ENCODE data around the gene AP2A2. TPM values are rescaled to one million over a fixed set of nuclear protein-coding genes. Genes with fewer than 3 reads are reported as not detected.

The AP2A2 gene
- total RNA-seq, 2 experiments from 2014 or later, result 60.1 to 66.7 TPM

DNA sequence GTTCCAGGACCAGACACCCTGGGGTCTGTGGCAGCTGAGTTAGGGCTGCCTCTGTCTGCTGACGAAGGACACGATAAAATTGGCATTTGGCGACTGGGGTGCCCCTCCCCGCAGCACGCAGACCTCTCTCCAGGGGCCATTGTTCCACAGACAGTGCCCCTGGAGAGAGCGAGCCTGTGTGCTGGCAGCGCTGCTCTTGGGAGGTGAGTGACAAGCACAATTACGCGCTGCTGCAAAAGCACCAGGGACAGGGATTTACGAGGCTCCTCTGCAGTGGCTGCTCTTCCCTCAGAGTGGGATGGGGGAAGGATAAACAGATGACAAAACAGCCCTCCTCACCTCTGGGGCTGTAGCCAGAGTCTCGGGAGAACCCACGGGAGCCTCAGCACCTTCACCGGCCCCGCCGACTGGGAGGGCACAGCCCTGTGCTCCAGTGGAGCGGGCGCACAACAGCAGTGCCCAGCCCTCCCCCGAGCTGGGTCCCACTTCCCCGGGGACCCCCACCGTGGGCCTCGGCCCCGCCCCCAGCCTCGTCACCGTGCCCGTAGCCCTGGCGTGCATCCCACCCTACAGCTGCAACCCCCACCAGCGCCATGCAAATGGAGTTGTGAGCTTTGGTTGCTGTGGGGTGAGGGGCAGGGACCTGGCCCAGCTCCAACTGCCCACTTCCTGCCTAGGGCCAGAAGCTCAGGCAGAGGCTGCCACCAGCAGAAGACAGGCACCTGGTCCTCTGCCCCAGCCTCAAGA lies 34.7 kb upstream of the AP2A2 start:
- Mint-ChIP-seq H3K4me1 (no peaks in the 10 kb centered on the region), H3K36me3 (ENCODE audit: low read depth) (no peaks in the 10 kb centered on the region), H3K27me3 (no peaks in the 10 kb centered on the region), H3K9me3 (no peaks in the 10 kb centered on the region), H3K27ac (no peak overlapping the region), H3K4me3 (no peak overlapping the region)
- ChIA-PET CTCF (no interaction called here), POLR2A (no interaction called here)
- no peak for DNase-seq

GRCh38 chr11:893008-893654 lies 32.5 kb upstream of the AP2A2 start:
- H3K9me3 Mint-ChIP-seq, result no peaks in the 10 kb centered on the region
- ChIA-PET CTCF (no interaction called here), POLR2A (no interaction called here)
- no peak overlapping the region for H3K4me3 Mint-ChIP-seq
- H3K4me1 Mint-ChIP-seq, result no peaks in the 10 kb centered on the region
- H3K27me3 Mint-ChIP-seq, result no peaks in the 10 kb centered on the region
- no peaks in the 10 kb centered on the region for H3K36me3 Mint-ChIP-seq (ENCODE audit: low read depth)
- H3K27ac Mint-ChIP-seq, result no peak overlapping the region
- DNase-seq, result no peak

DNA sequence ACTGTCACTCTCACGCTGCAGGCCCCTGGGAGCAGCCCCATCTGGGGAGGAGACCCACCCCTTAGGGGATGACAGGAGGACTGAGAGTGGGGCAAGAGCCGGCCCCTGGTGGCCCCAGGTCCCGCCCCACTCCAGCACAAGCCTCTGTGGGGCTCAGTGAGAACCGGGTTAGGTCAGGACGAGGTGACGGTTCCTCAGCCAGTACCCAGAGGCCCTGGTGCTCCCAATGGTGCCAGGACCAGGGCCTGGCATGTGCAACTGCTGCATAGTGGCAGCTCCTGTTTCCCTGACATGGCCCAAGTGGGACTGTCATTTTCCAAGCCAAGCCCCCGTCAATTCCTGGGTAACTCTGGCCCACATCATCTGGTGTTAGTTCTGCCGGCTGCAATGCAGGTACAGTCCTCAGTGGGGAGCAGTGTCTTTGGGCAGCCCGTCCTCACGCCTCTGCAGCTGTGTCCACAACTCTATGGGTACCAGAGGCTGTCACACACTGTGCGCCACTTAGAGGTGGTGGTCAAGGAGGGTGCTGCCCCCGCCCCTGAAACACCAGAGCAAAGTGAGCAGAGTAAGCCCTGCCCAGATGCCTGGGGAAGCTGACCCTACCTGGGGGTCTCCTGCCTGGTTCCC lies 31.0 kb upstream of the AP2A2 start:
- ChIA-PET CTCF (interaction anchor here (0.7 kb wide), 1 partner anchor 21 kb away, joined by 3 read pairs; no protein-coding TSS in a partner anchor), POLR2A (no interaction called here)
- Mint-ChIP-seq H3K36me3 (ENCODE audit: low read depth) (no peaks in the 10 kb centered on the region), H3K4me1 (no peaks in the 10 kb centered on the region), H3K9me3 (no peaks in the 10 kb centered on the region), H3K27ac (no peak overlapping the region), H3K27me3 (no peaks in the 10 kb centered on the region), H3K4me3 (no peak overlapping the region)
- no peak for DNase-seq

- POLR2A ChIA-PET, result no interaction called here
- DNase-seq, result no peak
- Mint-ChIP-seq H3K4me1 (no peaks in the 10 kb centered on the region), H3K27ac (no peak overlapping the region), H3K9me3 (no peaks in the 10 kb centered on the region), H3K36me3 (ENCODE audit: low read depth) (peaks cover 2% of the 10 kb centered on the region), H3K4me3 (no peak overlapping the region), H3K27me3 (no peaks in the 10 kb centered on the region)
- CTCF ChIA-PET, result interaction anchor here (0.6 kb wide), 1 partner anchor 396 kb away, joined by 3 read pairs; no protein-coding TSS in a partner anchor
These were observed 30.1 kb upstream of the AP2A2 start for GRCh38 chr11:895331-896110.

DNA sequence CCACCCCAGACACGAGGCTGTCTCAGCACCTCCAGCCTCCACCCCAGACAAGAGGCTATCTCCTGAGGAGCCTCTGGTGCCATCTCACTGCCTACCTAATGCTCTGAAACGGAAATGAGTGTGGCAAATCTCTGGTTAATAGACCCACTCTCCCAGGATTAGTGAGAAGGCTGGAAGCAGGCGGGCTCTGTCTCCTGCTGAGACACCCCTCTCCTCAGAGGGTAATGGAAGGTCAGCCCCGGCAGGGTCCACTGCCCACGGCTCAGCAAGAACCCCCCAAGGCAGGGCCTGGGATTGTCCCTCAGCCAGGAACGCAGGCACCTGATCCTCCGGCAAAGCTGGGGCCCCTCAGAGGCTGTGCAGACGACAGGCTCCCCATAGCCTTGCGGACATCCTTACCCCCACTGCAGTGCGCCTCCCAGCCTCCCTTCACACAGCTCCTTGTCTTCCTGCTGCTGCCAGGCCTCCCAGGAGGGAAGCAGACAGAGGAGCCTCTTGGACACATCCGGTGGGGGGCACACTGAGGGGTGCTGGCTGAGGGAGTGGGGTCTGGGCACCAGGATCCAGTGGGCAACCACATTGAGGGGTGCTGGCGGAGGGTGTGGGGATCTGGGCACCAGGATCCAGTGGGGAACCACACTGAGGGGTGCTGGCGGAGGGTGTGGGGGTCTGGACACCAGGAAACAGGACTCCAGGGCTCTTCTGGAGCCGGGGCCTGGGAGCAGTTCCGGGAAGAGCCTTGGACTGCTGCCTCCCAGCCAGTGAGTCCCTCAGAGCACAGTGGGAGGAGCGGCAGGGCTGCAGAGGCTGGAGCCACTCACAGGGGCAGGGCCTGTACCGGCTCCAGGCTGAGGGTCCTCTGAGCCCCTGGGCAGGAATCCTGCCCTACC lies 28.2 kb upstream of the AP2A2 start:
- CTCF ChIA-PET, result no interaction called here
- Mint-ChIP-seq H3K27me3 (no peaks in the 10 kb centered on the region), H3K4me1 (no peaks in the 10 kb centered on the region), H3K9me3 (no peaks in the 10 kb centered on the region), H3K36me3 (ENCODE audit: low read depth) (peaks cover 8% of the 10 kb centered on the region), H3K4me3 (no peak overlapping the region), H3K27ac (no peak overlapping the region)
- POLR2A ChIA-PET, result no interaction called here
- no peak for DNase-seq

- Mint-ChIP-seq H3K4me1 (no peaks in the 10 kb centered on the region), H3K4me3 (no peak overlapping the region), H3K27me3 (no peaks in the 10 kb centered on the region), H3K36me3 (ENCODE audit: low read depth) (peaks cover 8% of the 10 kb centered on the region), H3K27ac (no peak overlapping the region), H3K9me3 (no peaks in the 10 kb centered on the region)
- no peak for DNase-seq
- ChIA-PET CTCF (no interaction called here), POLR2A (no interaction called here)
These were observed 27.5 kb upstream of the AP2A2 start for GRCh38 chr11:898143-898511.

GRCh38 chr11:898540-899190 lies 27.0 kb upstream of the AP2A2 start:
- CTCF ChIA-PET, result no interaction called here
- Mint-ChIP-seq H3K9me3 (no peaks in the 10 kb centered on the region), H3K27me3 (no peaks in the 10 kb centered on the region), H3K4me1 (no peaks in the 10 kb centered on the region), H3K27ac (no peak overlapping the region), H3K4me3 (no peak overlapping the region), H3K36me3 (ENCODE audit: low read depth) (peaks cover 10% of the 10 kb centered on the region)
- POLR2A ChIA-PET, result no interaction called here
- DNase-seq, result no peak

GRCh38 chr11:899724-900123 lies 25.9 kb upstream of the AP2A2 start:
- ChIA-PET POLR2A (no interaction called here), CTCF (no interaction called here)
- H3K27me3 Mint-ChIP-seq, result no peaks in the 10 kb centered on the region

DNA sequence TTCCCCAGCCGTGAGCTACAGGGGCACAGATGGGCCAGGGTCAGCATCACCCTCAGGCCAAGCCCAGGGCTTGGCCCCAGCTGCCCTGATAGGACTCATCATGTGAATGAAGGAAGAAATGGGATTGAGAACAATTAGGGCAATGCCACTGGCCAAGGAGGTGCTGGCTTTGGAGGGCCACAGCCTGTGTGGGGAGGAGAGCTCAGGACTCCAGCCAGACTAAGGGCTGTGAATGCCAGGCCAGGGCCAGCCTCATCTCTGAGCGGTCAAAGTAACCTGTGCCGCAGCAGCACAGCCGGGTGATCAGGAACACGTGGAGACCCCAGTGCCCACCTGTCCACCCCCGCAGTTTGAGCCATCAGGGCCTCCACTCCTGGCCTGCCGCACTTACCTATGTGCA lies 25.1 kb upstream of the AP2A2 start:
- Mint-ChIP-seq H3K4me1 (no peaks in the 10 kb centered on the region), H3K36me3 (ENCODE audit: low read depth) (peaks cover 15% of the 10 kb centered on the region), H3K9me3 (no peaks in the 10 kb centered on the region), H3K27me3 (no peaks in the 10 kb centered on the region), H3K27ac (no peak overlapping the region), H3K4me3 (no peak overlapping the region)
- DNase-seq, result no peak
- POLR2A ChIA-PET, result no interaction called here
- CTCF ChIA-PET, result interaction anchor here (1.4 kb wide), 1 partner anchor 16 kb away, joined by 3 read pairs; no protein-coding TSS in a partner anchor

More at GRCh38 chr11:899724-900123, 25.9 kb upstream of the AP2A2 start:
- H3K9me3 Mint-ChIP-seq, result no peaks in the 10 kb centered on the region
- H3K4me1 Mint-ChIP-seq, result no peaks in the 10 kb centered on the region
- no peak for DNase-seq
- no peak overlapping the region for H3K4me3 Mint-ChIP-seq
- peaks cover 15% of the 10 kb centered on the region for H3K36me3 Mint-ChIP-seq (ENCODE audit: low read depth)
- H3K27ac Mint-ChIP-seq, result no peak overlapping the region

DNA sequence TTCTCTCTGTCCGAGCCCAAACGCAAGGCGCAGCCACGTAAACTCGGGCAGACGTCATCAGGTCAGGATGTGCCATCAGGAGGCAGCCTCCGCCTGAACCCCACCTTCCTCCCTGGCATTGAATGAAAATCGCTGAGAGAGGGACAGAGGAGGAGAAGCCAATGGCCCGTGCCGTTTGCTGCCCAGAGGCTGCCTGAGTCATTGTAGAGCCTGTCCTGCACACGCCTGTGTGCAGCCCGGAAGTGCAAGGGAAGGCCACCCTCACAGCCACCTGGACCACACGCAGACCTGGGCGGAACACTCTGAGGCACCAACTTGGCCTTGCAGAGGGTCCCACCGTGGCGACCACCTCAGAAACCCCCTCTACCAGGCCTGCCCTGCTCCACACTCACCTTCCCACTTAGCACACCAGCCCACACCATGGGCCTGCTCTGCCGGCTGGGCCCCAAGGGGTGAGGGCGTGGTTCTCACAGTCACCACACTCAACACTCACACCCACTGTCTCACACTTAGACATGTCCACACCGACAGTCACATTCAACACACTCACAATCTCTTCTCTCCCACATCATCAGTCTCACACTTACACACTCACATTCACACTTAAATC lies 24.1 kb upstream of the AP2A2 start:
- no peaks in the 10 kb centered on the region for H3K4me1 Mint-ChIP-seq
- peaks cover 15% of the 10 kb centered on the region for H3K36me3 Mint-ChIP-seq (ENCODE audit: low read depth)
- H3K4me3 Mint-ChIP-seq, result no peak overlapping the region
- no peak for DNase-seq
- H3K27ac Mint-ChIP-seq, result no peak overlapping the region
- H3K9me3 Mint-ChIP-seq, result no peaks in the 10 kb centered on the region
- CTCF ChIA-PET, result interaction anchor here (1.4 kb wide), 1 partner anchor 17 kb away, joined by 3 read pairs; no protein-coding TSS in a partner anchor
- no peaks in the 10 kb centered on the region for H3K27me3 Mint-ChIP-seq
- POLR2A ChIA-PET, result no interaction called here

- Mint-ChIP-seq H3K27me3 (no peaks in the 10 kb centered on the region), H3K4me1 (peaks cover 11% of the 10 kb centered on the region), H3K27ac (no peak overlapping the region), H3K9me3 (no peaks in the 10 kb centered on the region), H3K4me3 (no peak overlapping the region), H3K36me3 (ENCODE audit: low read depth) (peaks cover 15% of the 10 kb centered on the region)
- ChIA-PET CTCF (no interaction called here), POLR2A (no interaction called here)
- DNase-seq, result no peak
These were observed 21.3 kb upstream of the AP2A2 start for GRCh38 chr11:904380-904779.

Measured in activated CD4-positive, alpha-beta T cell treated with anti-CD3 and anti-CD28 coated beads, Interleukin-2, amount 10 ng/mL, durations not matched to agents 7 days and 5 days (primary cell).